CD14-positive monocyte (primary cell): ENCODE measurements around the gene PLEKHJ1. TPM values are rescaled to one million over a fixed set of nuclear protein-coding genes. Genes with fewer than 3 reads are reported as not detected.
A peak's percentile ranks its signal among the peaks of the same experiment; 100 is the strongest.

ENCODE experiments used
- DNase-seq, 3 donors: peaks; one replicate each; pipeline ENCODE4 v3.0.0-alpha.2; 2011 to 2022
- H2AFZ ChIP-seq: 2 replicates; pipeline ENCODE4 v1.6.0; 2012; ENCODE audit warnings: mild to moderate bottlenecking, low read depth, low read length, inconsistent platforms; ENCODE audit not compliant: insufficient read depth, poor library complexity, severe bottlenecking
- H3K27ac ChIP-seq, 2 donors: 1 replicate in 1 of 2; 2 replicates in 1 of 2; pipeline ENCODE4 v1.5.1; 2012 to 2013; ENCODE audit warnings: low read length in 2 of 2, control low read depth in 1 of 2, inconsistent platforms in 1 of 2, low read depth in 1 of 2, mild to moderate bottlenecking in 1 of 2
- H3K27me3 ChIP-seq, 2 donors: one replicate each; pipeline versions ENCODE4 v1.6.0 to v1.6.1; 2011 to 2013; ENCODE audit warnings: low read length in 2 of 2; ENCODE audit not compliant: control insufficient read depth in 2 of 2, insufficient read depth in 2 of 2
- H3K36me3 ChIP-seq, 2 donors: replicated peaks in 1 of 2; 1 replicate in 1 of 2; 2 replicates in 1 of 2; pipeline versions ENCODE4 v1.5.1 to v1.6.1; 2012 to 2013; ENCODE audit warnings: low read length in 2 of 2, control low read depth in 1 of 2, inconsistent platforms in 1 of 2, mild to moderate bottlenecking in 1 of 2; ENCODE audit not compliant: insufficient read depth in 2 of 2, control insufficient read depth in 1 of 2
- H3K4me1 ChIP-seq, 2 donors: 1 replicate in 1 of 2; 2 replicates in 1 of 2; pipeline versions ENCODE4 v1.5.1 to v1.6.1; 2012 to 2013; ENCODE audit warnings: low read length in 2 of 2, control low read depth in 1 of 2, inconsistent platforms in 1 of 2, mild to moderate bottlenecking in 1 of 2, moderate library complexity in 1 of 2; ENCODE audit not compliant: insufficient read depth in 2 of 2, control insufficient read depth in 1 of 2
- H3K4me2 ChIP-seq: replicated peaks from 2 replicates; pipeline ENCODE3; 2012; ENCODE audit warnings: low read length, moderate library complexity, mild to moderate bottlenecking; ENCODE audit not compliant: poor library complexity, severe bottlenecking; ENCODE audit errors: extremely low read depth
- H3K4me3 ChIP-seq, 3 experiments: fragments of 200-600 bp in 1 of 3; sonication (generic) in 1 of 3; replicated peaks in 1 of 3; 1 replicate in 2 of 3; 2 replicates in 1 of 3; pipeline ENCODE4 v1.5.1; 2011 to 2013; ENCODE audit warnings: low read length in 3 of 3, mild to moderate bottlenecking in 3 of 3, control low read depth in 2 of 3, low read depth in 2 of 3, inconsistent platforms in 1 of 3, moderate library complexity in 1 of 3
- H3K79me2 ChIP-seq: 2 replicates; pipeline ENCODE4 v1.6.0; 2012; ENCODE audit warnings: mild to moderate bottlenecking, control low read depth, inconsistent platforms, low read length, moderate library complexity; ENCODE audit not compliant: insufficient read depth
- H3K9ac ChIP-seq: 2 replicates; pipeline ENCODE4 v1.6.0; 2017; ENCODE audit warnings: low read length, mild to moderate bottlenecking; ENCODE audit not compliant: insufficient read depth, poor library complexity, severe bottlenecking
- H3K9me3 ChIP-seq, 2 donors: replicated peaks in 1 of 2; 1 replicate in 1 of 2; 2 replicates in 1 of 2; pipeline versions ENCODE4 v1.5.1 to v1.6.1; 2012 to 2013; ENCODE audit warnings: low read length in 2 of 2, control low read depth in 1 of 2; ENCODE audit not compliant: control insufficient read depth in 1 of 2, insufficient read depth in 1 of 2
- H4K20me1 ChIP-seq: 2 replicates; pipeline ENCODE4 v1.6.0; 2012; ENCODE audit warnings: mild to moderate bottlenecking, low read length, control low read depth, moderate library complexity; ENCODE audit not compliant: insufficient read depth
- H3K27ac Mint-ChIP-seq, 7 donors: one replicate each; pipeline ENCODE4 v1.8.0; 2020; ENCODE audit warnings: mild to moderate bottlenecking in 7 of 7, mixed read lengths in 7 of 7, moderate library complexity in 6 of 7, inconsistent platforms in 2 of 7
- H3K27me3 Mint-ChIP-seq, 3 donors: one replicate each; pipeline ENCODE4 v1.8.0; 2021 to 2022; ENCODE audit warnings: low read depth in 3 of 3, mild to moderate bottlenecking in 3 of 3, mixed read lengths in 3 of 3, moderate library complexity in 3 of 3, inconsistent platforms in 1 of 3
- H3K36me3 Mint-ChIP-seq, 2 donors: one replicate each; pipeline ENCODE4 v1.8.0; 2020; ENCODE audit warnings: mixed read lengths in 2 of 2, inconsistent platforms in 1 of 2, mild to moderate bottlenecking in 1 of 2
- H3K4me1 Mint-ChIP-seq: one replicate; pipeline ENCODE4 v1.8.0; 2020; ENCODE audit warnings: mild to moderate bottlenecking, mixed read lengths
- H3K4me3 Mint-ChIP-seq, 2 donors: one replicate each; pipeline ENCODE4 v1.8.0; 2020; ENCODE audit warnings: mild to moderate bottlenecking in 2 of 2, mixed read lengths in 2 of 2, moderate library complexity in 1 of 2
- H3K9me3 Mint-ChIP-seq, 7 donors: one replicate each; pipeline ENCODE4 v1.8.0; 2020 to 2022; ENCODE audit warnings: mixed read lengths in 7 of 7, mild to moderate bottlenecking in 6 of 7, moderate library complexity in 6 of 7, inconsistent platforms in 2 of 7
- WGBS: methylation state at CpG from one replicate; pipeline ENCODE4 v1.1.5; 2013; ENCODE audit warnings: missing lambda C conversion rate; ENCODE audit not compliant: insufficient coverage; 5-methylcytosine and 5-hydroxymethylcytosine counted together
- intact Hi-C, 2 donors: fragments of 100-400 bp; cut with micrococcal nuclease; formaldehyde crosslinking; loops; one replicate each; pipeline versions ENCODE4 v1.15.0 to v1.15.1; 2023
- polyA plus RNA-seq, 3 donors: library from polyadenylated mRNA; depleted of rRNA in 1 of 3; unstranded in 2 of 3; stranded (reverse) in 1 of 3; fragments of 300-500 nt in 2 of 3; fragments of >200 nt in 1 of 3; fragmentation: Illumina TruSeq in 2 of 3; gene quantifications; 1 replicate in 2 of 3; 2 replicates in 1 of 3; pipeline ENCODE4 v1.2.3, GENCODE V29; 2012 to 2021
- TF ChIP-seq, protein P1 (sequence below): fragments of 200-600 bp; IDR thresholded peaks from one replicate; pipeline ENCODE4 v1.8.0; 2022; ENCODE audit warnings: antibody characterized with exemption, mild to moderate bottlenecking

The PLEKHJ1 gene
- polyA plus RNA-seq, 3 donors, result 62.1 to 90.0 (median 69.0) TPM

DNA sequence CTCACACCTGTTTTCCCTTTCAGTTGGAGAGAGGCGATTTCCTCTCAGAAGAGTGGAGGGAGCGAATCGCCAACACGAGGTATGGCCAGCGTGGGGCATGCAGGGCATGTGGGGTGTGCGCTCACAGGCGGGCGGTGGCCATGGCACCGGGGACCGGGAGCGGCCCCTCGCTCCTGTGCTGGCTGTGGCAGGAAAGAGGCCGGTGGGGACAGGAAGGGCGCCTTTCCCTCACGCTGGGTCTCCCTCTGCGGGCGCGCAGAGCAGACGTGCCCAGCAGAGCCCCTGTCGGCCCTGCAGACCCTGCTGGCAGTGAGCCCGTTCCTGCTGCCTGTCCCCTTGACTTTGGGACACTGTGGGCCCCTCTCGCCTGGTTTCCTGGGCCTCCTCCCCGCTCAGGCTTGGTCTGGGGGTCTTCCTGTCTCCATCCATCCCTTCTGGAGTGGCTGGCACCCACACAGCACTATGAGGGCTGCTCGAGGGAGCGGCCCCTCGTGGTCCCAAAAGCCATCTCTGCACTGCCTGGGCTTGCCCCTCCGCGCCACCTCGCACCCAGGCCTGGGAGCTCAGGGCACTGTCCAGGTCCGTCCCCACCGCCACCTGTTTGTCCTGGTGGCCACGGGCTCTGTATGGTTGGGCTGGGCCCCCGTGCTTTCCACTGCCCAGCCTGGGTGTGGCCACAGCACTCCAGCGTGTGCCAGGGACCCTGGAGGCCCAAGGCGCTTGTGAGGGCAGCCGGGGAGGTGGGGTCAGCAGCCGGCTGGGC lies 36.1 kb downstream of the PLEKHJ1 start:
- Histone ChIP-seq H3K27me3 (no peaks in the 10 kb centered on the region), H3K4me3 (no peak overlapping the region), H3K79me2 (peaks cover 43% of the 10 kb centered on the region), H3K4me2 (no peak overlapping the region), H2AFZ (no peak overlapping the region), H4K20me1 (peaks cover 72% of the 10 kb centered on the region), H3K9me3 (no peaks in the 10 kb centered on the region), H3K27ac (no peak overlapping the region), H3K9ac (no peak overlapping the region), H3K4me1 (no peaks in the 10 kb centered on the region), H3K36me3 (peaks cover 42 to 86% of the 10 kb centered on the region in 2 donors)
- Mint-ChIP-seq H3K27ac (no peak overlapping the region), H3K4me1 (no peaks in the 10 kb centered on the region), H3K36me3 (peaks cover 45 to 81% of the 10 kb centered on the region in 2 donors), H3K27me3 (no peaks in the 10 kb centered on the region), H3K9me3 (no peaks in the 10 kb centered on the region), H3K4me3 (no peak overlapping the region)
- WGBS, result 92% methylated on average over 36 of the region's 37 CpGs
- no peak for DNase-seq
- TF ChIP-seq, protein P1, sequence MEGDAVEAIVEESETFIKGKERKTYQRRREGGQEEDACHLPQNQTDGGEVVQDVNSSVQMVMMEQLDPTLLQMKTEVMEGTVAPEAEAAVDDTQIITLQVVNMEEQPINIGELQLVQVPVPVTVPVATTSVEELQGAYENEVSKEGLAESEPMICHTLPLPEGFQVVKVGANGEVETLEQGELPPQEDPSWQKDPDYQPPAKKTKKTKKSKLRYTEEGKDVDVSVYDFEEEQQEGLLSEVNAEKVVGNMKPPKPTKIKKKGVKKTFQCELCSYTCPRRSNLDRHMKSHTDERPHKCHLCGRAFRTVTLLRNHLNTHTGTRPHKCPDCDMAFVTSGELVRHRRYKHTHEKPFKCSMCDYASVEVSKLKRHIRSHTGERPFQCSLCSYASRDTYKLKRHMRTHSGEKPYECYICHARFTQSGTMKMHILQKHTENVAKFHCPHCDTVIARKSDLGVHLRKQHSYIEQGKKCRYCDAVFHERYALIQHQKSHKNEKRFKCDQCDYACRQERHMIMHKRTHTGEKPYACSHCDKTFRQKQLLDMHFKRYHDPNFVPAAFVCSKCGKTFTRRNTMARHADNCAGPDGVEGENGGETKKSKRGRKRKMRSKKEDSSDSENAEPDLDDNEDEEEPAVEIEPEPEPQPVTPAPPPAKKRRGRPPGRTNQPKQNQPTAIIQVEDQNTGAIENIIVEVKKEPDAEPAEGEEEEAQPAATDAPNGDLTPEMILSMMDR, result no peak
- intact Hi-C loops, result no loop called here

DNA sequence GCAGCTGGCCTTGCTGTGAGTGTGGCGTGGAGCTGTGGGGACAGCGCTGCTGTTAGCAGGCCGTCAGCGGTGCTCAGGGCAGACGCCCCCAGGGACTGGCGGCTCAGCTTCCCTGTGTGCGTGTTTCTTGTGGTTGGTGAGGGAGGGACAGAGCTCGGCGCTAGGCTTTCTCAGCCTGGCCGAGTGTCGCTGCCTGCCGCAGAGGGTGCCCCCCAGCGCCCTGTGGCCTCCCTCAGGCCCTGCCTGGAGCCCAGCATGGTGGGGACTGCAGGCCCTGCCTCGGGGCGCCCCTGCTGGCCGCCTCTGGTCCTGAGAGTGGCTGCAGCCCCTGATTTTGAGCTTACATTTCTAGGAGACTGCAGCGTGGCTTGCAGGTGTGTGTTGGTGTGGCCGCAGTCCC lies 36.9 kb downstream of the PLEKHJ1 start:
- no peak overlapping the region for H3K4me3 ChIP-seq
- no peak for DNase-seq
- no peaks in the 10 kb centered on the region for H3K9me3 Mint-ChIP-seq
- peaks cover 49% of the 10 kb centered on the region for H3K79me2 ChIP-seq
- H3K4me3 Mint-ChIP-seq, result no peak overlapping the region
- H4K20me1 ChIP-seq, result peaks cover 73% of the 10 kb centered on the region
- no peak overlapping the region for H3K4me2 ChIP-seq
- no peak overlapping the region for H2AFZ ChIP-seq
- H3K9me3 ChIP-seq, result no peaks in the 10 kb centered on the region
- H3K27ac ChIP-seq, result no peak overlapping the region
- no peaks in the 10 kb centered on the region for H3K4me1 Mint-ChIP-seq
- no peak overlapping the region for H3K9ac ChIP-seq
- no peaks in the 10 kb centered on the region for H3K27me3 Mint-ChIP-seq
- H3K36me3 ChIP-seq, result peaks cover 48 to 89% of the 10 kb centered on the region in 2 donors
- TF ChIP-seq, protein P1, result peak; percentile 31
- 67% methylated on average over 18 of the region's 18 CpGs for WGBS
- H3K36me3 Mint-ChIP-seq, result peaks cover 48 to 83% of the 10 kb centered on the region in 2 donors
- peak overlapping the region in 2 of 7 donors; percentile 53 to 59 for H3K27ac Mint-ChIP-seq
- no peaks in the 10 kb centered on the region for H3K27me3 ChIP-seq
- intact Hi-C loops, result no loop called here
- H3K4me1 ChIP-seq, result no peaks in the 10 kb centered on the region
